RWPE2 (cell line): ENCODE results near the gene CCDC74B.
A peak's percentile ranks its signal among the peaks of the same experiment; 100 is the strongest.
"Not testable (repeated sequence)": the region's sequence is repeated elsewhere in the genome, so short reads cannot be mapped to it uniquely, and the experiment has no call there.

Source experiments
- ATAC-seq: fragments of 200-7000 bp; cut with Tn5 transposase; 3 replicates; pipeline ENCODE4 v1.9.1; 2021; ENCODE audit warnings: low read depth
- DNase-seq: peaks from one replicate; pipeline ENCODE4 v3.0.0-alpha.2; 2020; ENCODE audit warnings: low spot score
- H3K27ac ChIP-seq: fragments of 450-650 bp; 2 replicates; pipeline ENCODE4 v1.5.1; 2017; ENCODE audit warnings: mild to moderate bottlenecking; ENCODE audit not compliant: poor library complexity, severe bottlenecking
- H3K27me3 ChIP-seq: fragments of 250-450 bp; sonication (Bioruptor Pico); 2 replicates; pipeline ENCODE4 v1.5.1; 2021; ENCODE audit warnings: mild to moderate bottlenecking, moderate library complexity; ENCODE audit not compliant: insufficient read depth, poor library complexity, severe bottlenecking
- H3K36me3 ChIP-seq: fragments of 250-450 bp; sonication (Bioruptor Pico); 2 replicates; pipeline ENCODE4 v1.5.1; 2020; ENCODE audit warnings: low read depth, mild to moderate bottlenecking, moderate library complexity
- H3K4me1 ChIP-seq: fragments of 250-450 bp; sonication (Bioruptor Pico); 2 replicates; pipeline ENCODE4 v1.5.1; 2021; ENCODE audit warnings: mild to moderate bottlenecking, moderate library complexity; ENCODE audit not compliant: insufficient read depth, poor library complexity, severe bottlenecking
- H3K4me3 ChIP-seq: fragments of 250-450 bp; sonication (Bioruptor Pico); 2 replicates; pipeline ENCODE4 v1.5.1; 2021; ENCODE audit warnings: mild to moderate bottlenecking, moderate library complexity; ENCODE audit not compliant: severe bottlenecking
- H3K9me3 ChIP-seq: fragments of 250-450 bp; sonication (Bioruptor Pico); 2 replicates; pipeline ENCODE4 v1.5.1; 2021; ENCODE audit warnings: mild to moderate bottlenecking, moderate library complexity; ENCODE audit not compliant: severe bottlenecking
- TF ChIP-seq, protein P1 (sequence below): fragments of 450-650 bp; IDR thresholded peaks from one replicate; pipeline ENCODE4 v1.5.1; 2017; ENCODE audit warnings: mild to moderate bottlenecking, moderate library complexity; ENCODE audit not compliant: poor library complexity, severe bottlenecking

The CCDC74B gene

DNA sequence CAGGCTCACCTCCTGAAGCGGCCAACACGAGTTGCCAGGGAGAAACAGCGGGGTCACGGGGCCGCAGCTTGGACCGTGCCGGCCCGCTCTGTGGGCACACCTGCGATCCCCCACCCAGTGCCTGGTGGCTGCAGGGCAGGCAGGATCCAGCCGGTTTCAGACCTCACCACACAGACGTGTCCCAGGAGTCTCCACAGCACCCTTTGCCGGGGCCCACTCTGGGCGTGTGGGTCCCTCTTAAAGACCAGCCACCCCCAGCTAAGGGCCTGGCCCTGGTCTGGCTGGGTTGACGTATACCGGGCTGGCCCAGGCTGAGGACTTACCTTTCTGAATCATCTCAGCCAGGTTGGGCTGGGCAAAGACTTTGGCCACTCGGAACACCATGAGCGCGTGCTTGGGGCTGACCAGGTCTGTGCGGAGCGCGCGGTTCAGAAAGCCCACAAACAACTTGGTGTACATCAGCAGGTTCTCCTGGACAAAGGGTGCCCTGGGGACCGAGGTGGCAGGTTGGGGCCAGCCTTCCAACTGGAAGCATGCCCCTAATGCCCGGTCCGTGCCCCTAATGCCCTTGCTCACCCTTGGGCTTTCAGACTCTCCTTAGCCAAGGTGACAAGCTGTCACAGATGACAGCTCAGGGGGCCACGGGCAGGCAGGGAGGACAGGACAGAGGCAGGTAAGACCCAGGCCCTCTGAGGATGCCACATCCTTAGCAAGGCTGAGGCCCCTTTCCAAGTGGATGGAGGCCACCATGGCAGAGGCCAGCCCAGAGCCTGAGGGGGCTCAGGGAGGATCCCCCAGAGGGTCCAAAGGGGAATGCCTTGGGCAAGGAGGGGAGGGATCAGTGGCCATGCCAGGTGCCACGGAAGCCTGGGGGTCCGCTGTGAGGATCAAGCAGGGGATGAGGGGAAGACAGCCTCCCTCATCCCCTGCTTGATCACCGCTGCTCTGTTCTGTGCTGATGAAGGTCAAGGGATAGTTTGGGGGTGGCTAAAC, 10.2 kb upstream of the CCDC74B start:
- H3K36me3 ChIP-seq: no peaks in the 10 kb centered on the region
- no peak overlapping the region for H3K27ac ChIP-seq
- H3K9me3 ChIP-seq: no peaks in the 10 kb centered on the region
- TF ChIP-seq, protein P1, sequence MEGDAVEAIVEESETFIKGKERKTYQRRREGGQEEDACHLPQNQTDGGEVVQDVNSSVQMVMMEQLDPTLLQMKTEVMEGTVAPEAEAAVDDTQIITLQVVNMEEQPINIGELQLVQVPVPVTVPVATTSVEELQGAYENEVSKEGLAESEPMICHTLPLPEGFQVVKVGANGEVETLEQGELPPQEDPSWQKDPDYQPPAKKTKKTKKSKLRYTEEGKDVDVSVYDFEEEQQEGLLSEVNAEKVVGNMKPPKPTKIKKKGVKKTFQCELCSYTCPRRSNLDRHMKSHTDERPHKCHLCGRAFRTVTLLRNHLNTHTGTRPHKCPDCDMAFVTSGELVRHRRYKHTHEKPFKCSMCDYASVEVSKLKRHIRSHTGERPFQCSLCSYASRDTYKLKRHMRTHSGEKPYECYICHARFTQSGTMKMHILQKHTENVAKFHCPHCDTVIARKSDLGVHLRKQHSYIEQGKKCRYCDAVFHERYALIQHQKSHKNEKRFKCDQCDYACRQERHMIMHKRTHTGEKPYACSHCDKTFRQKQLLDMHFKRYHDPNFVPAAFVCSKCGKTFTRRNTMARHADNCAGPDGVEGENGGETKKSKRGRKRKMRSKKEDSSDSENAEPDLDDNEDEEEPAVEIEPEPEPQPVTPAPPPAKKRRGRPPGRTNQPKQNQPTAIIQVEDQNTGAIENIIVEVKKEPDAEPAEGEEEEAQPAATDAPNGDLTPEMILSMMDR: no peak
- no peaks in the 10 kb centered on the region for H3K27me3 ChIP-seq
- H3K4me1 ChIP-seq: no peaks in the 10 kb centered on the region
- no peak overlapping the region for H3K4me3 ChIP-seq
- ATAC-seq (no peak), DNase-seq (no peak)

DNA sequence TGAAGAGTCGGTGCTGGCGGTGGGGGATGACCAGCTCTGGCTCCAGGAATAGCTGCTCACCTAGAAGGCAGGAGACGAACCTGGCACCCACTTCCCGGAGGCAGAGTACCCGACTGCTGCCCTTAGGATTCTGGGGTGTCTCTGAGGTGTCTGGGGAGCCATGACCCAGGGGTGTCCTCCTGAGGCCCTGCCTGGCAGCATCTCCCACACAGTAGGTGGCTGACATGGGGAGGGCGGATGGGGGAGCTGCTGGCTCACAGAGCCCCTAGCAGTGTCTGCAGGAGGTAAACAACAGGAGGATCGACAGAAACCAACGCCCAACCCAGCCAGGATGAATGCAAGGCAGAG, 9.5 kb upstream of the CCDC74B start:
- H3K4me3 ChIP-seq, DNase-seq, H3K27ac ChIP-seq, H3K36me3 ChIP-seq, ATAC-seq, H3K4me1 ChIP-seq, H3K27me3 ChIP-seq, H3K9me3 ChIP-seq: not testable (repeated sequence)

DNA sequence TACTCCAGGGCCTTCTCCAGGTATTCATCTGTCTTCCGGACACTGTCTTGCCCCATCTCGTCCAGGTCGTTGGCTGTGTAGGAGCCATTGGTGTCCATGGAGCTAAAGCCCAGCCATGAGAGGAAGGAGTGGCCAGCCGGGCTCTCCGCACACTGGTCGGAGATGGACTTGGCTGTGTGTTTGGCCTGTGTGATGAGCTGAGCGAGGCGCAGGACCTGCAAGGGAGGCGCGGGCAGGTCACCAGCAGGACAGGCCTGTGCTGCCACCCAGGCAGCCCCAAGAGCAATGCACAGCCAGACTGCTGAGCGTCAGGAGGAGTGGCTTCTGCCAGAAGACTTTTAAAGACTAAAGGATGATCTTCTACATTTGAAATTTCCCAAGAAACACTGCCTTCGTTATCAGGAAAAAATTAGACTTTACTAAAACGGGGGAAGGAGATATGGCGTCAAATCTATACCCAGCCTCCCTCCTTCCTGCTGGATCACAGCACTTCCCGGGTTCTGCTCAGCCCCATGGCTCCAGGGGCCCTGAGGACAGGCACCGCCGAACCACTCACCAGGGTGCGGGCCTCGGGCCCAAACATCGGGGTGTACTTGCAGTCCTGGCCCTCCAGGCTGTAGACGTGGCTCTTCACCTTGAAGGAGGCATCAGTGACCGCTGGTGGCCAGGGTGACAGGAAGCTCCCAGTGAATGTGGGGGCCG, 9.0 kb upstream of the CCDC74B start:
- not testable (repeated sequence) for H3K36me3 ChIP-seq, H3K27ac ChIP-seq, H3K27me3 ChIP-seq, H3K4me3 ChIP-seq, H3K9me3 ChIP-seq, H3K4me1 ChIP-seq, ATAC-seq
- DNase-seq: peak; percentile 18

DNA sequence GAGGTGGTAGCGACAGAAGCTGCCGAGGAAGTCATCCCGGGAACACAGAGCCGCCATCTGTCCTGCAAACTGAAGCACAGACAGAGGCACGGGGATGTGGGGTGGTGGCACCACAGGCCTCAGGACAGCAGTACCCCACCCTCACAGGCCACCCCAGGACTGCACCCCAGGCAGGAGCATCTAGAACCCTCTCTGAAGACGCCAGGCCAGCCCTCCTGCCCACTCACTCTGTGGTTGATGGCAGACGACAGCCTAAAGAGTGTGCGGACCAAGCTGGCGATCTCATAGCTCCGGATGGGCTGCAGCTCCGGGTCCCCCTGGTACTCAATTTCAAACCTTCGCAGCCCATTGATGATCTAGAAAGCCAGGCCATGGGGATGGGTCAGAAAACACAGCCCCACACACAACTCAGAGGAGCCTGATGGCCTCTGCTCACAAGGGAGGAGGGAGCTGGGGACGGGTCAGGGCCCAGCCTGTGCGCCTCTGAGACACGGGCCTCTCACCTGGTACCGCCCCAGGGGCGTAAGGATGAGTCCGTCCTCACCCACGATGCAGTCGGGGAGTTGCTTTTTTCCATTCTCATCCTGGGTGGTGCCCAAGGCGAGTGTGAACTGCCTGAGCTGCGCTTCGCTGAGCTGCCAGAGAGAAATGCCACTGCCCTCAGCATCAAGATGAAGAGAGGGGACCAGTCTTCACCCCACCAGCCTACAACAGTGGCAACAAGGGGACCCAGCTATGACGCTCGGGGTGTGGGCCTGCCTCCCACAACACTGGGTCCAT, 8.1 kb upstream of the CCDC74B start:
- Histone ChIP-seq H3K27me3 (no peaks in the 10 kb centered on the region), H3K9me3 (no peaks in the 10 kb centered on the region), H3K27ac (no peak overlapping the region), H3K4me3 (no peak overlapping the region), H3K36me3 (no peaks in the 10 kb centered on the region), H3K4me1 (no peaks in the 10 kb centered on the region)
- ATAC-seq (no peak), DNase-seq (peak; percentile 34)
- TF ChIP-seq, protein P1: no peak

DNA sequence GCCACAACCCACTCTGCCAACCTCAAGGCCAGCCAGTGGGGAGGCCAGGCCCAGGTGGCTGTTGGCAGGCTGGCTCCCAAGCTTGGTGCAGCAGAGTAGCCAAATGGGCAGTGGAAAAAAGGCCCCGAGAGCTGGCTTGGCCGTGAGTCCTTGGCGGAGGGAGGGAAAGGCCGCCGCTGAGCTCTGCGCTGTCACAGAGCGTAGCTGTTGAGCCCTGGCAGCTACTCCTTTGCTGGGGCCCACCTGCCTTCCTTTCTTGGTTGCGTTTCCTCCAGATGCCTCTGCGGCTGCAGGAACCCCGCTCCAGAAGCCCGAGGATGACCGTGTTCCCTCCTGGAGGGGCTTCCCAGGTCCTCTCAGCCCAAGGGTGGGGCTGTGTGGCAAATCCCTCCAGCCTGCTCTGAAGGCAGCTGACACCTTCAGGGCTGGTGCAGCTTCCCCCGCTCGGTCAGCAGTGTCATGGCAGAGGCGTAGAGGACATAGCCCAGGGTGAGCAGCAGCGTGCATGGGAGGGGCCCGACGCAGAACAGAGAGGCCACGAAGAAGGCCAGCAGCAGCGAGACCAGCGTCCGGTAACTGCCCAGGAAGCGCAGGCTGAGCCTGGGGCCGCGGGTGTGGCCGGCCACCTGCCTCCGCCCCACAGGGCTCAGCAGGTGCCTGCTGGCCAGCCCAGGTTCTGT, 7.4 kb upstream of the CCDC74B start:
- H3K36me3 ChIP-seq, H3K4me1 ChIP-seq, H3K27ac ChIP-seq, H3K4me3 ChIP-seq, H3K9me3 ChIP-seq, ATAC-seq, H3K27me3 ChIP-seq, DNase-seq: not testable (repeated sequence)

DNA sequence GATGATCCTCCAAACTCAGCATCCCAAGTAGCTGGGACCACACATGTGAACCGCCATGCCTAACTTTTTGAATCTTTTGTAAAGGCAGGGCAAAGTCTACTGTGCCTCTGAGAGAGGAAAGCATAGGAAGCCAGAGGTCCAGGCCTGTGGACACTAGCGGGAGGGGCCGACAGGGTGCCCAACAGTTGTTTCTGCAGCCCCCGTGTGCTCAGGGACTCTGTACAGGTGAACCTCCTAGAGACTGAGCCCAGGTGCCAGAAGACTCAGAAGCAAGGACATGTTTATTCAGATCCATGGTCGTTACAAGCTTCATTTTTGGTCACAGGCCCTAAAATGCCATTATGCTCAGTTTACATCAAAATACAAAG, 6.2 kb upstream of the CCDC74B start:
- not testable (repeated sequence) for H3K4me1 ChIP-seq, H3K27ac ChIP-seq, ATAC-seq, H3K36me3 ChIP-seq, H3K4me3 ChIP-seq, H3K27me3 ChIP-seq, H3K9me3 ChIP-seq
- DNase-seq: peak; percentile 27
